PC-3 (cell line): ENCODE data around the gene PABPN1L. TPM values are rescaled to one million over a fixed set of nuclear protein-coding genes. Genes with fewer than 3 reads are reported as not detected.

Source experiments
- ATAC-seq: fragments of 200-7000 bp; cut with Tn5 transposase; 2 replicates; pipeline ENCODE4 v1.9.1; 2020; ENCODE audit warnings: mild to moderate bottlenecking, moderate library complexity
- BruUV-seq: library from RNA; stranded (reverse); fragments of 400-500 nt; replicated peaks from 2 replicates; lab custom pipeline; 2021; lab: Mats Ljungman, UMichigan
- CTCF ChIA-PET: fragments of 300-600 bp; sonication (Branson Sonifier 250); formaldehyde crosslinking; loops from one replicate; lab custom pipeline; 2022; ENCODE audit warnings: antibody characterized with exemption; lab: Charles Lee
- POLR2A ChIA-PET: fragments of 300-600 bp; sonication (Branson Sonifier 250); formaldehyde crosslinking; loops from one replicate; lab custom pipeline; 2022; ENCODE audit warnings: antibody characterized with exemption; ENCODE audit not compliant: unreplicated experiment; lab: Charles Lee
- DNase-seq: peaks from one replicate; pipeline ENCODE4 v3.0.0-alpha.2; 2015
- H2AFZ ChIP-seq: fragments of 300-600 bp; sonication (generic); 2 replicates; pipeline ENCODE4 v1.6.0; 2016; ENCODE audit warnings: antibody characterized with exemption, low read length
- H3F3A ChIP-seq: fragments of 300-600 bp; sonication (generic); one replicate; pipeline ENCODE4 v1.6.0; 2017; ENCODE audit warnings: antibody characterized with exemption, low read length, control low read depth, mild to moderate bottlenecking; ENCODE audit not compliant: unreplicated experiment
- H3K27ac ChIP-seq: fragments of 300-600 bp; sonication (generic); 2 replicates; pipeline ENCODE4 v1.5.1; 2016; ENCODE audit warnings: mild to moderate bottlenecking, low read length
- H3K27me3 ChIP-seq: fragments of 300-600 bp; sonication (generic); 2 replicates; pipeline ENCODE4 v1.6.1; 2016; ENCODE audit warnings: low read length, mixed read lengths
- H3K36me3 ChIP-seq: fragments of 300-600 bp; sonication (generic); 2 replicates; pipeline ENCODE4 v1.6.1; 2016; ENCODE audit warnings: low read depth, mixed run types, low read length, mixed read lengths
- H3K4me1 ChIP-seq: fragments of 300-600 bp; sonication (generic); 2 replicates; pipeline ENCODE4 v1.5.1; 2016; ENCODE audit warnings: low read length; ENCODE audit not compliant: insufficient read depth
- H3K4me2 ChIP-seq: fragments of 300-600 bp; sonication (generic); 2 replicates; pipeline ENCODE4 v1.6.0; 2016; ENCODE audit warnings: low read length
- H3K4me3 ChIP-seq: fragments of 300-600 bp; sonication (generic); 2 replicates; pipeline ENCODE4 v1.5.1; 2016; ENCODE audit warnings: mild to moderate bottlenecking, low read length, mixed read lengths
- H3K79me2 ChIP-seq: fragments of 300-600 bp; sonication (generic); 2 replicates; pipeline ENCODE4 v1.6.1; 2017; ENCODE audit warnings: low read length, mixed read lengths
- H3K9ac ChIP-seq: fragments of 300-600 bp; sonication (generic); 2 replicates; pipeline ENCODE4 v1.6.0; 2016; ENCODE audit warnings: mild to moderate bottlenecking, low read length
- H3K9me2 ChIP-seq: fragments of 300-600 bp; sonication (generic); replicated peaks from 2 replicates; pipeline ENCODE4 v1.6.1; 2016; ENCODE audit warnings: mixed run types, low read length, mixed read lengths
- H3K9me3 ChIP-seq: fragments of 300-600 bp; sonication (generic); 2 replicates; pipeline ENCODE4 v1.6.1; 2016; ENCODE audit warnings: low read length, mixed read lengths
- H4K20me1 ChIP-seq: fragments of 300-600 bp; sonication (generic); 2 replicates; pipeline ENCODE4 v1.6.1; 2016; ENCODE audit warnings: low read length, mixed read lengths
- CTCF ChIP-seq: fragments of 300-600 bp; sonication (generic); conservative IDR thresholded peaks from 2 replicates; pipeline ENCODE4 v1.5.1; 2017; ENCODE audit warnings: antibody characterized with exemption, low read depth, mild to moderate bottlenecking, low read length
- EZH2 ChIP-seq: fragments of 300-600 bp; sonication (generic); IDR thresholded peaks from one replicate; pipeline ENCODE4 v1.6.1; 2017; ENCODE audit warnings: antibody characterized with exemption, mild to moderate bottlenecking, low read length; ENCODE audit not compliant: unreplicated experiment
- EZH2phosphoT487 ChIP-seq: fragments of 300-600 bp; sonication (generic); IDR thresholded peaks from 2 replicates; pipeline ENCODE4 v1.6.1; 2018; ENCODE audit warnings: mild to moderate bottlenecking, antibody characterized with exemption, low read length, borderline replicate concordance
- intact Hi-C: fragments of 100-400 bp; cut with micrococcal nuclease; formaldehyde crosslinking; loops from 2 replicates; pipeline ENCODE4 v1.9.0; 2023
- total RNA-seq: library from RNA; depleted of rRNA; stranded (reverse); fragments of >200 nt; gene quantifications from 2 replicates; pipeline ENCODE4 v1.2.3, GENCODE V29; 2014

The PABPN1L gene
- total RNA-seq, 1 experiment from 2014 or later, result not detected

GRCh38 chr16:88888461-88889387, 22.3 kb upstream of the PABPN1L start:
- H3K9ac ChIP-seq, result no peak overlapping the region
- H3K79me2 ChIP-seq, result no peaks in the 10 kb centered on the region
- H3K4me3 ChIP-seq, result no peak overlapping the region
- H3K4me2 ChIP-seq, result no peak overlapping the region
- no peaks in the 10 kb centered on the region for H3K27me3 ChIP-seq
- H3K36me3 ChIP-seq, result no peaks in the 10 kb centered on the region
- no peaks in the 10 kb centered on the region for H3K9me3 ChIP-seq
- no peaks in the 10 kb centered on the region for H3K9me2 ChIP-seq
- no peaks in the 10 kb centered on the region for H3F3A ChIP-seq
- H3K4me1 ChIP-seq, result no peaks in the 10 kb centered on the region
- no peak overlapping the region for H2AFZ ChIP-seq
- ATAC-seq, result no peak
- DNase-seq, result no peak
- H4K20me1 ChIP-seq, result no peaks in the 10 kb centered on the region
- H3K27ac ChIP-seq, result no peak overlapping the region
- no peak for TF ChIP-seq EZH2
- no peak for TF ChIP-seq CTCF
- TF ChIP-seq EZH2phosphoT487, result no peak
- POLR2A ChIA-PET, result no interaction called here
- CTCF ChIA-PET, result no interaction called here
- intact Hi-C loops, result no loop called here
- no TSS peak for BruUV-seq

GRCh38 chr16:88888057-88888456, 21.6 kb upstream of the PABPN1L start:
- no peak overlapping the region for H3K4me2 ChIP-seq
- H3K9ac ChIP-seq, result no peak overlapping the region
- H3K9me3 ChIP-seq, result no peaks in the 10 kb centered on the region
- no peaks in the 10 kb centered on the region for H4K20me1 ChIP-seq
- no peaks in the 10 kb centered on the region for H3K4me1 ChIP-seq
- POLR2A ChIA-PET, result no interaction called here
- no peak overlapping the region for H3K4me3 ChIP-seq
- intact Hi-C loops, result no loop called here
- ATAC-seq (no peak), DNase-seq (no peak)
- no peaks in the 10 kb centered on the region for H3K27me3 ChIP-seq
- no peak overlapping the region for H2AFZ ChIP-seq
- no peaks in the 10 kb centered on the region for H3K79me2 ChIP-seq
- no peaks in the 10 kb centered on the region for H3F3A ChIP-seq
- no peaks in the 10 kb centered on the region for H3K9me2 ChIP-seq
- no peaks in the 10 kb centered on the region for H3K36me3 ChIP-seq
- H3K27ac ChIP-seq, result no peak overlapping the region
- TF ChIP-seq EZH2phosphoT487 (no peak), CTCF (no peak), EZH2 (no peak)
- BruUV-seq, result no TSS peak
- CTCF ChIA-PET, result no interaction called here
